ENCODE data around the gene OR51B2.
"Not testable (repeated sequence)": the region's sequence is repeated elsewhere in the genome, so short reads cannot be mapped to it uniquely, and the experiment has no call there.

Gene OR51B2

DNA sequence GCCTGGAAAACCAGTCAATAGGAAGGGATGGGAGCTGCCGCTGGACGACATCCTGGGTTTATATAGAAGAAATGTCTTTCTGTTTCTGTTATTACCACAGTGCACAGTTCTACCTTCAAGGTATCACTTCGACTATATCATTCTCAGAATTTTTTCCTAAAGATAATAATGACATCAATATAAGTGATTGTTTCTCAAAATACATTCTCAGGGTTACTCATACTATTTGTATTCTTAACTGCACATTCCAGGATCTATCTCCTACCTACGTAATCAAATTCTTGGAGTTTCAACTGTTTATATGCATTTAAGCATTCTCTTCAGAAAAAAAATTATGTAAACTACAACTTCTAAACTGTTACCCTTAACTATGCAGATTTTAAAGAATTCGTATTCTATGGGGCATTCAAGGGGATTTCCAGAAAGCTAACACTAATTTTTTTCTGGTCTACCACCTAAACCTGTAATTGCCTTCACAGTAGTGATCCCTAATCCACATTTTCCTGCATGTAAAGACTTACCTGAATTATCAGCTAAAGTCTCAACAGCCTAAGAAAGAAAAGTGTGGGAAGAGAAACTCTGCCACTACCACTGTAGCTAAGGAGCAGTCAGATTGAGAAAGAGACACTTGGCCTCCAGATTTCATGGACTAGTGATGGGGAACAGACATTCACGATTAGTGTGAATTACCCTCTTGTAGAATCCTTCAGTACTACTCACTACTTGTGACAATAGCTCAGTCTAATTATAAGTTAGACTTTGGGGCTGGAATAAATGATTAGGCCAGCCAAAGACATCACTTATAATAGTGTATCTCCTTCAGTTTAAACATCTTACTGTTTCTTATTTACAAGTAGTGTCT lies 19.6 kb upstream of the OR51B2 start, which contains the start of gene OR51B5:
Gene OR51B5, minus strand, starts transcription at position 51 of the 862 bp plus-strand sequence. Its CDS starts 0 bp downstream, at position 51.
- TF ChIP-seq, protein P1, sequence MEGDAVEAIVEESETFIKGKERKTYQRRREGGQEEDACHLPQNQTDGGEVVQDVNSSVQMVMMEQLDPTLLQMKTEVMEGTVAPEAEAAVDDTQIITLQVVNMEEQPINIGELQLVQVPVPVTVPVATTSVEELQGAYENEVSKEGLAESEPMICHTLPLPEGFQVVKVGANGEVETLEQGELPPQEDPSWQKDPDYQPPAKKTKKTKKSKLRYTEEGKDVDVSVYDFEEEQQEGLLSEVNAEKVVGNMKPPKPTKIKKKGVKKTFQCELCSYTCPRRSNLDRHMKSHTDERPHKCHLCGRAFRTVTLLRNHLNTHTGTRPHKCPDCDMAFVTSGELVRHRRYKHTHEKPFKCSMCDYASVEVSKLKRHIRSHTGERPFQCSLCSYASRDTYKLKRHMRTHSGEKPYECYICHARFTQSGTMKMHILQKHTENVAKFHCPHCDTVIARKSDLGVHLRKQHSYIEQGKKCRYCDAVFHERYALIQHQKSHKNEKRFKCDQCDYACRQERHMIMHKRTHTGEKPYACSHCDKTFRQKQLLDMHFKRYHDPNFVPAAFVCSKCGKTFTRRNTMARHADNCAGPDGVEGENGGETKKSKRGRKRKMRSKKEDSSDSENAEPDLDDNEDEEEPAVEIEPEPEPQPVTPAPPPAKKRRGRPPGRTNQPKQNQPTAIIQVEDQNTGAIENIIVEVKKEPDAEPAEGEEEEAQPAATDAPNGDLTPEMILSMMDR (IDR thresholded peaks at IDR 0.05; ENCODE audit: insufficient read depth, missing control alignments) = no peak
- DNase-seq (ENCODE audit: insufficient read length, low spot score) = no peak
- FAIRE-seq = no peak

DNA sequence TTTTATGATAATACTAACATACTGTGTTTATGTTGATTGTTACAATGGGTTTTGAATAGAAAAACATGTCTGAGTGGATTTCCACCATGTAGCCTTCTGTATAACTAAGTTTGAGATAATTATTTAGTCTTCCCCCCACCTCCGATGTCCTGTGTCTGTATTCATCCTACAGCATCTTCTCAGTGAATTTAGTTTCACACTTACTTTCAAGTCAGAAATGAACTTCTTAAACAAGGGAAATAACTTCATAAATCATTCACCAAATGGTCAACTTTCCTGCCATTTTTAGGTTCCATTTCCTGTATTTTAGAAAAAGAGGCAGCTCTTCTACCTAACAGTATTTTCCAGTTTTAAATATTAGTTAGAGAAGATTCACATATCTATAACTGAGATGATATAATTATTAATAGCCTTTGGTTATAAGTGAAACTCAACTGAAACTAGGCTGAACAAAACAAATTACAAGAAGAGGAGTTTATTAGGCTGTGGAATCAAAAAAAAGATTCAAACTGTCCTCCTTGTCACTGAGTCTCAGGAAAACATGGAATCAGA lies 15.8 kb upstream of the OR51B2 start:
- TF ChIP-seq, protein P1 (IDR thresholded peaks at IDR 0.05; ENCODE audit: insufficient read depth, missing control alignments) = no peak
- no peak for DNase-seq (ENCODE audit: insufficient read length, low spot score)
- no peak for FAIRE-seq

DNA sequence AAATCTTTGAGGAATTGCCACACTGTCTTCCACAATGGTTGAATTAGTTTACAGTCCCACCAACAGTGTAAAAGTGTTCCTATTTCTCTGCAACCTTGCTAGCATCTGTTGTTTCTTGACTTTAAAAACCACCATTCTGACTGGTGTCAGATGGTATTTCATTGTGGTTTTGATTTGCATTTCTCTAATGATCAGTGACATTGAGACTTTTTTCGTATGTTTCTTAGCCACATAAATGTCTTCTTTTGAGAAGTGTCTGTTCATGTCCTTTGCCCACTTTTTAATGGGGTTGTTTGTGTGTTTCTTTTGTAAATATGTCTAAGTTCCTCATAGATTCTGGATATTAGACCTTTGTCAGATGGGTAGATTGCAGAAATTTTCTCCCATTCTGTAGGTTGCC lies 13.2 kb upstream of the OR51B2 start:
- not testable (repeated sequence) for DNase-seq (ENCODE audit: insufficient read length, low spot score); FAIRE-seq

DNA sequence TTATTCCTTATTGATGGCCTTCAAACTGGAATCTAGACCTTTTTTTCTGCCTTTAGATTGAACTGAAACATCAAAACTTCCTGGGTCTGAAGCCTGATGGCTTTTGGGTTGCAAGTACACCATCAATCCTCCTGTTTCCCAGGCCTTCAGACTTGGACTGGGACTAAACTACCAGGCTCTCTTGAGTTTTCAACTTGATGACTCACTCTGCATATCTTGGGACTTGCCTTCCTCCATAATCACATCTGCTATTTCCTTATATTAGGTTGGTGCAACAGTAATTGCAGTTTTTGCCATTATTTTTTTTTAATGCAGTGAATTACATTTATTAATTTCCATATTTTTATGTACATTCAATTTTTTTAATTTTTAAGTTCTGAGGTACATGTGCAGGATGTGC lies 12.2 kb upstream of the OR51B2 start:
- FAIRE-seq = no peak
- TF ChIP-seq, protein P1 (IDR thresholded peaks at IDR 0.05; ENCODE audit: insufficient read depth, missing control alignments) = no peak
- DNase-seq (ENCODE audit: insufficient read length, low spot score) = no peak

DNA sequence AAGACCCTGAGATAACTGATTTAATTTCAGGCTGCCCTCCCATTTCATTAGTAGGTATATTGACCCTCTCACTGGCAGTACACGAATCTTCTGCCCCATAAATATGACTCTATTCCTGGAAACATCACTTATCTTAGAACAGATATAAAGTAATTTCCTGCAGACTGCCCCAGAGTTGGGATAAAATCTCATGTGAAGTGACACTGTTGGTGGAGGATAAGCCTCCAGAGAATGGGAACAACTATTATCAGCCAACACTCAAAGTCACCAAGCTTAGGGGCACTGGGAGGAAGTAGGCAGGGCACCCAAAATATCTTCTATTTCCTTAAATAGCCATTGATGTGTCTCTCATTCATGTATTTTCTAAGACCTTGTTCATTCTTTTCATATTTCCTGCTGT lies 11.1 kb upstream of the OR51B2 start:
- DNase-seq (ENCODE audit: insufficient read length, low spot score) = no peak
- FAIRE-seq = no peak
- TF ChIP-seq, protein P1 (IDR thresholded peaks at IDR 0.05; ENCODE audit: insufficient read depth, missing control alignments) = no peak

DNA sequence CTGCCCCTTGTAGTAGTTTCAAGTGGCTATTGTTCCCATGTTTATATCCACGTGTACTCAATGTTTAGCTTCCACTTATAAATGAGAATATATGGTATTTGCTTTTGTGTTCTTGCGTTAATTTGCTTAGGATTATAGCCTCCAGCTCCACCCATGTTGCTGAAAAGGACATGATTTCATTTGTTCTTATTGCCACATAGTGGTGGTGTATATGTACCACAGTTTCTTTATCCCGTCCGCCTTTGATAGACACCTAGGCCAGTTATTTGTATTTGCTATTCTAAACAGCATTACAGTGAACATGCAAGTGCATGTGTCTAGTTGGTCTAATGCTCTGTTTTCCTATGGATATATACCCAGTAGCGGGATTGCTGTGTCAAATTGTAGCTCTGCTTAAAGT lies 6.8 kb downstream of the OR51B2 start:
- DNase-seq (ENCODE audit: insufficient read length, low spot score) (no peak), FAIRE-seq (no peak)
- TF ChIP-seq, protein P1 (IDR thresholded peaks at IDR 0.05; ENCODE audit: insufficient read depth, missing control alignments) = no peak

DNA sequence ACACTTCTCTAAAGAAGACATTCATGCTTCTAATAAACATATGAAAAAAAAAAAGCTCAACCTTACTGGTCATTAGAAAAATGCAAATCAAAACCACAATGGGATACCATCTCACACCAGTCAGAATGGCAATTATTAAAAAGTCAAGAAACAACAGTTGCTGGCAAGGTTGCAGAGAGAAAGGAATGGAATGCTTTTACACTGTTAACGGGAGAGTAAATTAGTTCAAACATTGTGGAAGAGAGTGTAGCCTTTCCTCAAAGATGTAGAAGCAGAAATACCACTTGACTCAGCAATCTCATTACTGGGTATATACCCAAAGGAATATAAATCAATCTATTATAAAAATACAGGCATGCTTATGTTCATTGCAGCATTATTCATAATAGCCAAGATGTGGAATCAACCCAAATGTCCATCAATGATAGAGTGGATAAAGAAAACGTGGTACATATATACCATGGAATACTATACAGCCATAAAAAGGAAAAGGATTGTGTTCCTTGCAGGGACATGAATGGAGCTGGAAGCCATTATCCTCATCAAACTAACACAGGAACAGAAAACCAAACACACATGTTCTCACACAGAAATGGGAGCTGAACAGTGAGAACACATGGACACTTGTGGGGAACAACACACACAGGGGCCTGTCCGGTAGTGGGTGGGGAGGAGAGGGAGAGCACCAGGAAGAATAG lies 10.6 kb downstream of the OR51B2 start:
- FAIRE-seq; DNase-seq (ENCODE audit: insufficient read length, low spot score): not testable (repeated sequence)

DNA sequence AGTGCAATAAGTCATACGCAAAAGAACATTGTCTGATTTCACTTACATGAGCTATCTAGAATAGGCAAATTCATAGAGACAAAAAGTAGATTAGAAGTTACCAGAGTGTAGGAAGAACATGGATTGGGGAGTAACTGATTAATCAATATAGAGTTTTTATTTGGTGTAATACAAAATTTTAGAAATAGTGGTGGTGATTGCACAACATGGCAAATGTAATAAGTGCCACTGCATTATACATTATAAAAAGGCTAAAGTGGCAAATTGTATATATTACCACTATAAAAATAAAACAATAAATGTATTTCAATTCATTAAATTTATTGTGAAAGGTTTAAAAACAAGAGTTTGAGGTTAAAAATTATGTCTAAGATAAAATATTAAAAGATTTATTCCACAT lies 13.7 kb downstream of the OR51B2 start:
- TF ChIP-seq, protein P1 (IDR thresholded peaks at IDR 0.05; ENCODE audit: insufficient read depth, missing control alignments) = no peak
- FAIRE-seq (no peak), DNase-seq (ENCODE audit: insufficient read length, low spot score) (no peak)

Measured in D721Med (cell line).